AML-193 (cell line): Measurements from ENCODE around the gene STX18.
"Not testable (repeated sequence)": the region's sequence is repeated elsewhere in the genome, so short reads cannot be mapped to it uniquely, and the experiment has no call there.

Experiments
- DNase-seq, 2 experiments: peaks; one replicate each; lab custom pipeline; 2025; lab: John Stamatoyannopoulos, UW

STX18 gene

DNA sequence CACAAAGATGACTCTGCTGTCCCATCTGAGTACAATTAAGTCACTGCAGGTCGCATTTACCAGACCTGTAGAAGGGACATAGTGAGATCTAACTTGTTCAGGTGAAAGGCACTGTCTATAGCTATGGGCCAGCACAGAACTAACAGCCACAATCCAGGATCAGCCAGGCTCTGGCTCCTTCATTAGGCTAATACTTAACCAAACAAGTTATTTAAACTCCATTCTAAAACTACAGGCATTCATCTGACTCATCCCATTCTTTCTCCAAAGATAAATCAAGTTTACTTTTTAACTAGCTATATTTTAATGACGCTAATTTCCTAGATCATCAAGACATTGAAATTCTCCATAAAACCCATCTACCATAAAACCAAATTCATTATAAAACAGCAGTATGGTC lies 62.5 kb downstream of the STX18 start:
- DNase-seq, result no peak

DNA sequence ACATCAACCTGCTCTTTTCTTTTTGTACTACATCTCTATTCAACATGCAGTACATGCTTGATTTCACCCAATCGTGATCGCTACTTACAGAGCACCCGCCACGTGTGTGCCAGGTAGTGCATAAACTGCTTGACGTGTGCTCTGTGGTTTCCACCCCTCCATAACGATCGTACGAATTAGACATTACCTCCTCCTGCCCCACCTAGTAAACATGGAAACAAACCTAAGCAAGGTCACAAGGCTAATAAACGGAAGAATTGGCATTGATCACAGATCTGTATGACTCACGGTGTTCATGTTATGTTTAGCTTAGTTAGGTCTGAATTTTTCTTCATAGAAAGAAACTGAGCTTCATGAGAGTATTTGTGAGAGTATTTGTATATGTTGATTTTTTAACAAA lies 64.1 kb downstream of the STX18 start:
- no peak for DNase-seq

DNA sequence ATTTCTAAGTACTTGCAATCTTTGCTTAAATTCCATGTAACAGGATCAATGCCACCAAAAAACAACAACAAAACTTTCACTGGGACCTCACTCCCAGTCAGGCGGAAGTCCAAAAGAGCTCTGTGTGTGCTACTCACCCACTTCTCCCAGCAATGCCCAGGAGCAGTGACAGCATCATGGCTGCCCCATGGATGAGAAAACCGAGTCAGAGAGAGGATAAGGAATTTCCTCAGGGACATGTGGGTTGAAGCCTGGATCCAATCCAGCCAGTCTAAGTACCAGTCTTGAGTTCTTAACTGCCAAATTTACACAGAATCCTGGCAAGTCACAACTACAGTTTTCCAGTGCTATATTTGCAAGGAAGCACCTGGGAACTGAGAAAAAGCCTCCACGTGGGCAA lies 64.5 kb downstream of the STX18 start:
- DNase-seq, result no peak

DNA sequence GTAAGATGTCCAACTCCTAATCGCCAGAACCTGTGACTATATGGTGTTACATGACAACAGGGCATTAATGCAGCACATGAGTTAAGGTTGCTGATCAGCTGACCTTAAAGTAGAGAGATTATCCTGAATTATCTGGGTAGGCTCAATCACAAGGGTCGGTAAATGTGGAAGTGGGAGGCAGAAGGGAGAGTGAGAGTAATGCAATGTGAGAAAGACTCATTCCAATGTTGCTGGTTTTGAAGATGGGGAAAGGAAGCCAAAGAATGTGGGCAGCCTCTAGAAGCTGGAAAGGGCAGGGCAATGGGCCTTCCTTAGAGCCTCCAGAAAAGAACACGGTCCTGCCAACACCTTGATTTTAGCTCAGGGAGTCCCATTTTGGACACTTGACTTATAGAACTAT lies 67.4 kb downstream of the STX18 start:
- no peak for DNase-seq

DNA sequence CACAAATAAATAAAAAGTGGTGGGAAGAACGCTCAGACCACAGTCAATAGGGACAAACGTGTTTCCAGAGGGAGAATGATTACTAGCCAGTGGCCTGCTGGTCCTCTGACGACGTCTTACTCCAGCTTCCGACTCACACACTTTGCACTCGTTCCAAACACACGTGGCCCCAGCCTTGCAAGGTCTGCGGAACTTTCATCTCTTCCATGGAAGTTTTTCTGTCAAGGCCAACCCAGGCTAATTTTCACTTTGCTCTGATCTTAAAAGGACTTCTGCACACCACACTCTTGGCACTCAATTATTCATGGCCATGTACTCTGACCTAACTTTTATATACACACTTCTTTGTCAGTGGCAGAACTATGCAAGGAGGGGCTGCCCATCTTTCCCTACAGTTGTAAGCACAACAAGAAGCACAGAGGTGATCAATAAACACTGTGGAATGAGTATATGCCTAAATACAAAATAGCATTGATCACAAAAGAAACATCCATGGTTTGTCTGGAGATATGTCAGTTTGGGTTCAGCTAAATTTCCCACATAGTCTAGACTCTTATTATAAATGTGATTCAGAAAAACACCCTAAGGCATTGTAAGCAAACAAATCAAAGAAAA lies 69.4 kb downstream of the STX18 start:
- DNase-seq, result no peak

DNA sequence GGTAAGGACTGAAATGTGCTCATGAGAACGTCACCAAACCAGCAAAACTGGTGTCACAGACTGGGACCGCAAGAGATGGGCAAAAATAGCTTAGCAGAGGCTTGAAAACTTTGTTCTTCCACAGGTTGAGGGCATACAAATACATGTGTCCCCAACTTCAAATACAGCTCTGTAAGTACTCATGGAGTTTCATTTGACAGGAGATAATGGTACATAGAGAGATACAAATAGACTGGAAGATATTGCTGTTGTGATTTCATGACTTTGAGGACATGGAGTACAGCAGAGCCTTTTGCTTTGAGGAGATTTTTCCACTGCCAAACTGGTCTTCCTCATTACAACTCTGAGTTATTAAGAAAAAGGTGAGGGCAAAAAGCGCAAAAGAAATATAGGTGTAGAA lies 70.7 kb downstream of the STX18 start:
- no peak for DNase-seq

DNA sequence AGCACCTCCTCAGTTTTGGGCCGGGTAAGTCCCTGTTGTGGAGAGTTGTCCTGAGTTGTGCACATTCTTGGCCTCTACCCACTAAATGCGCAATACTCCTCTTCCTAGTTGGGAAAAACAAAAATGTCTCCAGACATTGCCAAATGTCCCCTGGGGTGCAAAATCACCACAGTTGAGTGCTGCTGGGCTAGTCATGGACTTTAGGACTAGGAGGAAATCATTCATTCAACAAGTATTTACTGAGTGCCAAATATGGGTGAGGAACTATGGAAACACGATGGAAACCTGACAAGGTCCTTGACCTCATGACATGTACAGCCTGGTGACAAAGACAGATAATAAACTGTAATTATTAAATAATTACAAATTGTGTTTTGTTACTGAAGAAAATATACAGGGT lies 71.6 kb downstream of the STX18 start:
- no peak for DNase-seq

DNA sequence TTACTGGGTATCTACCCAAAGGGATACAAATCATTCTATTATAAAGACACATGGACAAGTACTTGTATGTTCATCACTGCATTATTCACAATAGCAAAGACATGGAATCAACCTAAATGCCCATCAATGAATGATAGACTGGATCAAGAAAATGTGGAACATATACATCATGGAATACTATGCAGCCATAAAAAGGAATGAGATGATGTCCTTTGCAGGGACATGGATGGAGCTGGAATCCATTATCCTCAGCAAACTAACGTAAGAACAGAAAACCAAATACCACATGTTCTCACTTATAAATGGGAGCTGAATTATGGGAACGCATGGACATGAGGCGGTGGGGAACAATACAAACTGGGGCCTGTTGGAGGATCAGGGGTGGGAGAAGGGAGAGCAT lies 76.6 kb downstream of the STX18 start:
- not testable (repeated sequence) for DNase-seq

DNA sequence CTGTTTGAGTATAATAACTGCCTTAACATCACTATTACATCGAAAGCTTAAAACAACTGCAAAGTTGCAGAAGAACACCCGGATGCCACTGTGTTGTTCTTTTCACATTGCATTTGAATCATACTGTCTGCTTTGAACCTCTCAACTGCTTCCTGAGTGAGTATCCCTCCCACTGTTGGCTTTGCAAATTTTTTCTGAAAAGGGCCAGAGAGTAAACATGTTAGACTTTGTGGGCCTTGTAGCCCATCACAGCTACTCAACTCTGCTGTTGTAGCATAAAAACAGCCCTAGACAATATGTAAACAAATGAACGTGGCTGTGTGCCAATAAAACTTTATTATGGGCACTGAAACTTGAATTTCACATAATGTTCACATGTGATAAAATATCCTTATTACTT lies 78.9 kb downstream of the STX18 start:
- no peak for DNase-seq

DNA sequence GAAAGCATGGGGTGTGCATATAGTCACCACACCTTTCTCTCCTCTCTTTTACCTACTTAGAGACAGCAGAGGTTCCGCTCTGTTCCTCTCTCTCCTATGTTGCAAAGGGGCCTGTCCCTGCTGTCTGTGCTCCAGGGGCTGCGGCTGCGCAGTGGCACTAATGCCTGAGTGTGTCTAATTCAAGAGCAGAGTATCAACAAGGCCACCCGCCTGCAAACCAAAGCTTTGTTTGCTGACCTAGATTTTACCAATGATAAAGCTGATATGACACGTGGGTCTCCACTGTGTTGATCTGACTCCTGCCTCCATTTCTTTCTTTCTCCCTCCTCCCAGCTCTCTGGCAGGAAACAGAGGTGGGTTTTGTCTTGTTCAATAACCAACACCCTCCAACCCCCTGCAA lies 80.0 kb downstream of the STX18 start:
- DNase-seq, result no peak

DNA sequence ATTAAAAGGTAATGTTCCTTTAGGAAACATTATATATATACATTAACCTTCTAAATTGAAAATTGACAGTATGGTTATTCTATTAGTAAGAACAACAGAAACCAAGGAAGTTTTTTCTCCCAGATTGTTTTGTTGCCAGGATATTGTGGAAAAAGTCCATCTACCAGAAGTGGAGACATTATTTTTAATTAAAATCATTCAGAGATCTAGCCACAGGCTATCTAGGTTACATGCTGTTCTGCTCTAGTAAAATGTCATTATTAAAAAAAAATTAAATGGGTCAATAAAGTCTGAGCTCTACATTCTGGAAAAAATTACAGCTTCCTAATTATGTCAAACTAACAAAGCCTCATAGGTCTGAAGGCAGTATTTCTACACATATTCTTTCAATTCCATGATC lies 80.7 kb downstream of the STX18 start:
- DNase-seq, result no peak

DNA sequence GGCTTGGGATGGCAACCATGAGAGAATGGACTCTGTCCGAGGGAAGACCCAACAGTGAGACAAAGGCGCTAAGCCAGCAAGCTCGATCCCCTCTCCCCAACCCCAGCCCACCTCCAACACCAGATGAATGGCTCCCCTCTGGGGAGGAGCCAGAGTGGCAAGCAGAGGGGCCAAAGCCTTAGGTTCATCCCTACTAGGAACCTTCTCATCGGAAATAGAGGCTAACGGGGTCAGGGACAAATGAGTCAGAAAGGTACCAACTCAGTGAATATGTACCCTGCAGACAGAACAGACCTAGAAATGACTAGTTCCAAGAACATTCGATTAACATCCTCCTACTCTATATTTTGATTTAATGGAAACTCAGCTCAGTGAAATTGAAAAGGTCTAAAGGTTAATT lies 81.1 kb downstream of the STX18 start:
- DNase-seq, result no peak

DNA sequence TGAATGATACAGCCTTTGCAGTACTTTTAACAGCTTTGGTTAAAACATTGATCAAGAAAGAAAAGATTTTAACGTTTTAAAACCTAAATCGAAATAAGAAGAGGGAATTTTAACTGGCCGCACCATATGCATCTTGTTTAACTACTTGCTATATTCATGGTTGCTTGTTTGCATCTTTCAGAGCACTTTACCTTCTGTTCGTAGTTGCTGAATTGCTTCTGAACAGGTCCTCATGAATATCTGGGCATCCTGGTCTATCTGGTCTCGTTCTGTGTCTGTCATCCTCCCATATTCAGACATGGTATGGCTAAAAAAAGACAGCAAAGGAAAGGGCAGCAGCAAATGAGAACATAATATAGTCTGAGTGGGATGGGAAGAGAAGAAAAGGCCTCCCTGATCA lies 82.7 kb downstream of the STX18 start:
- no peak for DNase-seq

DNA sequence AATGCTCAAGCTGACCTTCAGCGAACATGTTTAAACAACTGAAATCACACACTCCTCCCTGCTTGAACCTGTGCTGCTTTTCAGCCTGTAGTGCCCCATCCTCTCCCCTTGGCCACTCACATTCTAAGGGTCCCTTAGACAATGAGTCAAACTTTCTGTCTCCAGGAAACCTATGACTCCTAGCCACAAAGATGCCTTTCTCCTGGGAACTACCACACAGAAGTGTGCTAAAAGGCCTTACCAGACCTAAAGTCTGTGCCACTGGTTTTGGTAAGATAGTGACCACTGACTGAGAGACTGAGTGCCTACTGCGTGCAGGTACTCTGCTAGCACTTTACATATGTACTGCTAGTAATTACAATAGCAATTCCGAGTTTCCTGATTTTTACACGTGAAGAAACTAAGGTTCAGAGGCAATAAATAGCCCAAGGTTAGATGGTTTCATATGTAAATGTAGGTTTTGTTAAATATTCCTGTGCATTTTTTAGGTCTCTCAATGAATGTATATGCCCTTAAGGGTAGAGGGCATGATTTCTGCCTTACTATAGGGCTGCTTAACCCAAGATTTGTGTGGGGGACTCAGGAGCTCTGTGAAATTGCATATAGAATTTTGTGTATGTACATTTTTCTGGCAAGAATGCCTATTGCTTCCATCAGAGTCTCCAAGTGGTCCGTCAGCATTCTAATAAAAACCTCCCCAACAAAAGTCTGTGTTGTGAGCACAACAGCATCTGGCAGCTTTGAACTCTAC lies 83.9 kb downstream of the STX18 start:
- no peak for DNase-seq

DNA sequence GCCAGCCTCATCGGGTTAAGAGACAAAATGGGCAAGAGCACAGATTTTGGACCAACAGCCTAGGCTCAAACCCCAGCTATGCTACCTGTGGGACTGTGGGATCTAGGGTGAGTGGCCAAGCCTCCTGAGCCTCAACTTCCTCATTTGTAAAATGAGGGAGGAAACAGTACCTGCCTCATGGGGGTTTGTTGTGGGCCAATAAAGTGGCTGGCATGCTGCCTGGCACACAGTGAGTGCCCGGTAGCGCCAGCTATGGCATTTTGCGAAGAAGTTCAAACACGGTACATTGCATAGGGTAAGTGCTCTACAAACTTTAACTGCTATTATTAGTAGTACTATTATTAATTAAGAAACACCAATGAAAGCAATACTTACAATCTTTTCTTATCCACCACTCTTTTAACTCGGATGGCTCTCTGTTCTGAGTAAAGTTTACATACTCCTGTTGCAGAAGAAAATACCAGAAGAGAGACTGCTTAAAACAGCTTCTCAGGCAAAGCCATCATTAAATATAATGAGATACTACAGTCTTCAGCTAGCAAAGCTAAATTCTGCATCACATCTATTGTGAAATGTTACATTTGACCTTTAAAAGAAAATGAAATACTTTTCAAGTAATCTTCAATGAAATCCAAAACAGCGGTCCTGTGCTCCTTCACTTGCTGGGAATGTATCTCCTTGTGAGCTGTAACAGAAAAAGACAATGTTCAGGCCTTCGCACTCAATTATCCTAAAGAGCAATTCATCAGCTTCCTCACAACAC lies 84.9 kb downstream of the STX18 start:
- no peak for DNase-seq

DNA sequence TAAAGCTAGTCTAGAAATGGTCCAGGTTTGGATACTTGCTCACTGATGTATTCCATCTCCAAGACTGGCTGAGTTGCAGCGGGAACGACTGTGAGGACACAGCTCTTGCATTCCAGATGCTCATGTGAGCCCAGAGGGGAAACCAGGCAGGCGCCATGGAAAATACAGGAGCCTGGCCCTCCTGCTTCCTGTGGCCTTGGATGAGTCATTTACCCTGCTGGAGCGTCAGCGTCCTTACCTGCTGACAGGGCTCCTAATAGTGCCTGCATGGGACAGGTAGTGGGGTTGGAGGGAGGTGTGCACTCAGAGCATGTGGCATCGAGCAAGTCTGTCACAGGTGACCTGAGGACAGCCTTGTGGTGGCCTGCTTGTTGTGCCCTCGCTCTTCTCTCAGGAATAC lies 85.5 kb downstream of the STX18 start:
- no peak for DNase-seq

DNA sequence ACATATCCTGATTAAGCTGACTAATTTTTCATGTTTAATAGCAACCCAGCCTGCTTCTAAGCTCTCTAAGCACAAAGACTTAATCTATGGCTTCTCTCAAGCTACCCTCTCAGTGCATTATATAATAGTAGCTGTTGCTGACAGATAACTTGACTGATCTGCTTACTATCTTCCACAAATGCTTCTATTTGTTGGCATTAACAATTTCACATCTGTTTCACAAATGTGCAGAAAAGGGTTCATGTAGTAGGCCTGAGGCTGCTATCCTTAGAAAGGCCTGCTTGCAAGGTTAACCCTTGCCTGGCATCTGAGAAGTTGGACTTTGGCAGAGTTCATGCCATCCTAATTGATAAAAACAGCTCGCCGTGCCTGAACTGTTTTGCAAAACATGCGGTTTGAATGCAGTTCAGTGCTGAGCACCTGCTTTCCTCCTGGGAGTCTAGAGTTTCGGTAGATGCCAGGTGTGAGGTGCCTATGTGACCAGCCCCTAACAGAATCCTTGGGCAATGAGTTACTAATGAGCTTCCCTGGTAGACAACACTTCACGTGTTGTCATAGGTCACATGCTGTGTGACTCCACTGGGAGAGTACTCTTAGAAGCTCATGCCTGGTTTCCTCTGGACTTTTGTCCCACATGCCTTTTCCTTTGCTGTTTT lies 86.5 kb downstream of the STX18 start:
- DNase-seq, result no peak

DNA sequence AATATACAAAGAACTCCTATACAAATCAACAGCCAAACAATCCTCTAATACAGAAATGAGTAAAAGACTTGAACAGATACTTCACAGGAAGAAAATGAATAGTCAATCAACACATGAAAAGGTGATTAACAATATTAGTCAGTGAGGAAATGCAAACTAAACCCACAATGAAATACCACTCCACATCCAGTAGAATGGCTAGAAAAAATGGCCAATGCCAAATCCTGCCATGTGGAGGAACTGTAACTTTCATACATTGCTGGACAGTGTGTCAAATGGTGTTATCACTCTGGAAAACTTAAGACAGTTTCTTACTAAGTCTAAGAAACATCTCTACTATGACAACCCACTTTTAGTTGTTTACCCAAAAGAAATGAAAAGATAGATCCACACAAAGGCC lies 95.4 kb downstream of the STX18 start:
- DNase-seq, result no peak

DNA sequence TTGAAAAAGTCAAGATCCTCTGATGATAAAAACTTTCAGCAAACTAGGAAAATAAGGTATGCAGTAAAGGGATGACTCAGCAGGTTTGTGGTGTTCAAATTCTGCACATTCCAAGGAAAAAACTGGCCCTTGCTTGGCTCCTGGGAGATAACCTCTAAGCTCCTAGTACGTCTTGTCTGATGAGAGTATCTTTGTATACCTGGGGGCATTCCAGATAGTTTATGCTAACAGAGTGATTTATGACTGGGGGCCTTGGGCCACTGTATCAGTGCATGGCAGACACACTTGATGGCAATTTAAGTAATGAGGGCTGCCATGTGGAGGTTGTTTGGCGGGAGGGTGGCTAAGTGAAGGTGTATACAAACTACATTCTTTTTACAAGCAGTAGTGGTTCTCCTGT lies 98.0 kb downstream of the STX18 start:
- no peak for DNase-seq

DNA sequence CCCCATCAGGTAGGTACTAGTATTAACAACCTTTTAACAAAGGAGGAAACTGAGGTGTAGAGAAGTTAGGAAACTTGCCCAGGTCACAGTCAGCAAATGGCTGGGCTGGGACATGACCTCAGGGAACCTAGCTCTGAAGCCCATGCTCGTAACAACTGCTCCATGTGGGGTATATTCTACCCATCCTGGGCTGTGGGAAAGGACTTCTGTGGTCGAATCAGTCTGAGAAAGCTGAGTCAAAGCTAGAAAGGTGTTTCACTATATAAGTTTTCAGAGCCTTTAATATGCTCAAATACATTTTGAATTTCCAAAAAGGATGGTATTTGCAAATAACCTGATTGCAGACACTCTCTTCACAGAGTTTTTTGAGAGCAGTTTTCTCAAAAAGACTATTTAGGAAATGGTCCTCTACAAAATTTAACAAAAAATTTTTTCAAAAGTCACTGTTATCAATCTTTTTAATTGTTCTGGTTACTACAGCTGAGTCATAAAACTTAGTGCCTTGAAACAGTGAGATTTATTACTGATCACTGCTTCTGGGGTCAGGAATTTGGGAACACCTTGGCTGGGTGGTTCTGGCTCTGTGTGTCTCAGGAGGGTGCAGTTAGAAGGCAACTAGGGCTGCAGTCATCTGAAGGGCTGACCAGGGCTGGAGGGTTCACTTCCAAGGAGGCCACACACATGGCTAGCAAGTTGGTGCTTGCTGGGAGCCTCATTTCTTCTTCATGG lies 101.4 kb downstream of the STX18 start:
- no peak for DNase-seq

DNA sequence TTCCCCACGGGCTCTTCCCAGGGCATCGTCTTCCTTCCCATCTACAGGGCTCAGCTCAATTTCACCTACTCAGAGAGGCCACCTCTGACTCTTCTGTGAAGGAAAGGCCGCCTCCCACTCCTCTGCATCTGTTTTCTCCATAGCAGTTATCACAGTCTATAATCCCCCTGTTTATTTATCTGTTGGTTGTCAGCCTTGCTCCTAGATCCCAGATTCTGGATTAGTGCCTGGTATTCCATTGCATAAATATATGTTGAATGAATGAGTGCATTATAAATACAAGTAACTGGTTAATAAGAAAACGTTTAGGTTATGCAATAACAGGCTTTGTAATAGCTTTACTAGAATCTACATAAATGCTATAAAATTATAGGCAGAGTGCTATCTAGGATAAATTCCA lies 102.1 kb downstream of the STX18 start:
- no peak for DNase-seq

DNA sequence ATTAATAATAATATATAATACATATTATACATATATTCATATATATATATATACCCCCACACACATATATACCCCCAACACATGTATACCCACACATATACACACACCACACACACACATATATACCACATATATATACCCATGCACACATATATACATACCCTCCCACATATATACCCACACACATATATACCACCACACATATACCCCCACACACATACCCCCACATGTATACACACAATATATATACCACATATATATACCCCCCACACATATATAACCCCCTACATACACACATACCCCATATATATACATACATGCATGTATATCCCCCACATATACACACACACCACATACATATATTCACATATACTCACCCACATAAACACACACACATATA lies 103.0 kb downstream of the STX18 start:
- no peak for DNase-seq
